GM12878 (cell line): ENCODE measurements around the gene SPIRE2. TPM values are rescaled to one million over a fixed set of nuclear protein-coding genes. Genes with fewer than 3 reads are reported as not detected.

Experiments used
- ATAC-seq: fragments of 200-7000 bp; cut with Tn5 transposase; 3 replicates; pipeline ENCODE4 v1.9.1; 2020; ENCODE audit warnings: mild to moderate bottlenecking, moderate library complexity
- BruUV-seq: library from RNA; stranded (reverse); fragments of 400-500 nt; replicated peaks from 2 replicates; lab custom pipeline; 2021; lab: Mats Ljungman, UMichigan
- CTCF ChIA-PET: fragments of 300-600 bp; sonication (Branson Sonifier 250); formaldehyde crosslinking; extraction: SDS; loops from one replicate; lab custom pipeline; 2021; ENCODE audit warnings: inconsistent platforms; lab: Yijun Ruan, JAX
- POLR2A ChIA-PET: fragments of 350-600 bp; formaldehyde crosslinking; extraction: SDS; loops from one replicate; lab custom pipeline; 2021; ENCODE audit warnings: inconsistent platforms; lab: Charles Lee
- RAD21 ChIA-PET: fragments of 300-600 bp; sonication (Branson Sonifier 250); formaldehyde crosslinking; loops from one replicate; lab custom pipeline; 2023; ENCODE audit warnings: antibody characterized with exemption; ENCODE audit not compliant: unreplicated experiment; lab: Charles Lee
- SMC1A ChIA-PET: fragments of 300-600 bp; sonication (Branson Sonifier 250); formaldehyde crosslinking; loops from one replicate; lab custom pipeline; 2023; ENCODE audit not compliant: unreplicated experiment, uncharacterized antibody; lab: Charles Lee
- DNase-seq: peaks from one replicate; pipeline ENCODE4 v3.0.0-alpha.2; 2011; ENCODE audit warnings: low read depth, low spot score
- FAIRE-seq: peaks from 3 replicates; lab custom pipeline; 2011; peaks lifted over from hg19 to GRCh38; lab: Jason Lieb, UNC
- H2AFZ ChIP-seq: 2 replicates; pipeline ENCODE4 v1.6.0; 2011; ENCODE audit warnings: low read depth, low read length, control low read depth; ENCODE audit not compliant: control insufficient read depth
- H3K27ac ChIP-seq: 2 replicates; pipeline ENCODE4 v1.5.1; 2011; ENCODE audit warnings: control low read depth; ENCODE audit not compliant: control insufficient read depth, insufficient read depth
- H3K27me3 ChIP-seq, 2 experiments: replicated peaks in 1 of 2; 2 replicates each; pipeline versions ENCODE4 v1.6.0 to v1.6.1; 2011; ENCODE audit warnings: low read length in 1 of 2; ENCODE audit not compliant: control insufficient read depth in 2 of 2, insufficient read depth in 2 of 2
- H3K36me3 ChIP-seq, 2 experiments: 2 replicates each; pipeline ENCODE4 v1.5.1; 2011; ENCODE audit warnings: low read length in 1 of 2; ENCODE audit not compliant: control insufficient read depth in 2 of 2, insufficient read depth in 2 of 2
- H3K4me1 ChIP-seq: 2 replicates; pipeline ENCODE4 v1.6.1; 2011; ENCODE audit warnings: mild to moderate bottlenecking, low read length, moderate library complexity, mixed read lengths; ENCODE audit not compliant: control insufficient read depth, insufficient read depth
- H3K4me2 ChIP-seq: 2 replicates; pipeline ENCODE4 v1.6.0; 2011; ENCODE audit warnings: control low read depth; ENCODE audit not compliant: control insufficient read depth, insufficient read depth
- H3K4me3 ChIP-seq: fragments of 200-600 bp; sonication (generic); 2 replicates; pipeline ENCODE4 v1.5.1; 2016
- H3K79me2 ChIP-seq: 2 replicates; pipeline ENCODE4 v1.6.0; 2011; ENCODE audit warnings: low read length; ENCODE audit not compliant: control insufficient read depth, insufficient read depth
- H3K9ac ChIP-seq: 2 replicates; pipeline ENCODE4 v1.8.0; 2011; ENCODE audit warnings: low read length, control low read depth, mixed read lengths; ENCODE audit not compliant: control insufficient read depth, insufficient read depth
- H3K9me3 ChIP-seq: replicated peaks from 3 replicates; pipeline ENCODE4 v1.5.1; 2011; ENCODE audit warnings: mild to moderate bottlenecking, low read length; ENCODE audit not compliant: control insufficient read depth, insufficient read depth
- H4K20me1 ChIP-seq: 2 replicates; pipeline ENCODE4 v1.6.0; 2011; ENCODE audit not compliant: control insufficient read depth, insufficient read depth
- BHLHE40 ChIP-seq, 2 experiments: fragments of 450-650 bp in 1 of 2; IDR thresholded peaks; 2 replicates each; pipeline ENCODE4 v1.6.1; 2011 to 2017; ENCODE audit warnings: low read depth in 2 of 2, borderline replicate concordance in 1 of 2, improper control_type of control experiment in 1 of 2, low read length in 1 of 2, mild to moderate bottlenecking in 1 of 2
- HDAC6 ChIP-seq: fragments of 200-600 bp; sonication (generic); IDR thresholded peaks from one replicate; pipeline ENCODE4 v1.8.0; 2017; ENCODE audit warnings: antibody characterized with exemption; ENCODE audit not compliant: unreplicated experiment
- SMARCA5 ChIP-seq: fragments of 450-650 bp; IDR thresholded peaks from 2 replicates; pipeline ENCODE4 v1.6.1; 2017; ENCODE audit warnings: mild to moderate bottlenecking
- TBL1XR1 ChIP-seq: IDR thresholded peaks from 2 replicates; pipeline ENCODE4 v1.6.1; 2012; ENCODE audit warnings: low read depth, low read length, improper control_type of control experiment
- TCF12 ChIP-seq: IDR thresholded peaks from 2 replicates; pipeline ENCODE4 v1.6.1; 2011; ENCODE audit warnings: low read depth, mild to moderate bottlenecking, low read length
- TCF7 ChIP-seq: IDR thresholded peaks from 2 replicates; pipeline ENCODE4 v1.6.1; 2014; ENCODE audit warnings: antibody characterized with exemption, borderline replicate concordance
- ZNF274 ChIP-seq: IDR thresholded peaks from one replicate; pipeline ENCODE4 v1.8.0; 2011; ENCODE audit not compliant: insufficient read length, insufficient read depth
- WGBS: methylation state at CpG from one replicate; pipeline ENCODE4 v1.1.6; 2016; ENCODE audit warnings: low lambda C conversion rate; ENCODE audit not compliant: insufficient replicate concordance, insufficient coverage; ENCODE audit errors: missing lambda C conversion rate; 5-methylcytosine and 5-hydroxymethylcytosine counted together
- in situ Hi-C: fragments of 300-500 bp; cut with MboI; formaldehyde crosslinking; loops from 9 replicates; pipeline ENCODE4 v1.14.3; 2018; ENCODE audit warnings: mixed read lengths
- intact Hi-C: fragments of 100-400 bp; cut with micrococcal nuclease; formaldehyde crosslinking; loops from one replicate; pipeline ENCODE4 v1.14.2; 2022; ENCODE audit not compliant: unreplicated experiment
- polyA plus RNA-seq, 11 experiments: library from polyadenylated mRNA; depleted of rRNA in 4 of 11; unstranded in 6 of 11; stranded (reverse) in 5 of 11; fragments of >200 nt; fragmentation: Nextera tagmentation in 4 of 11; fragmentation: Illumina TruSeq in 1 of 11; extraction: Ambion mirVana in 4 of 11; extraction: Trizol in 1 of 11; gene quantifications; 1 replicate in 1 of 11; 2 replicates in 10 of 11; pipeline versions ENCODE4 v1.2.1 to v1.2.3, GENCODE V29; 2011 to 2016; ENCODE audit warnings: inconsistent platforms in 2 of 11, missing spikeins in 2 of 11, low read depth in 1 of 11
- total RNA-seq, 4 experiments: library from RNA; depleted of rRNA in 3 of 4; stranded (reverse); fragments of >200 nt in 3 of 4; fragmentation: Illumina TruSeq in 1 of 4; extraction: Trizol in 1 of 4; gene quantifications; 2 replicates each; pipeline versions ENCODE4 v1.2.1 to v1.2.3, GENCODE V29; 2013 to 2021
- TF ChIP-seq, protein P1 (sequence below): IDR thresholded peaks from 2 replicates; pipeline ENCODE4 v1.6.1; 2011; ENCODE audit warnings: borderline replicate concordance, low read depth, mild to moderate bottlenecking, moderate library complexity, mixed read lengths, low read length; ENCODE audit not compliant: insufficient read depth; ENCODE audit errors: extremely low read length
- TF ChIP-seq, protein P2 (sequence below): IDR thresholded peaks from 2 replicates; pipeline ENCODE4 v1.6.1; 2011; ENCODE audit warnings: low read depth, mild to moderate bottlenecking, low read length, moderate library complexity, borderline replicate concordance; ENCODE audit errors: extremely low read depth
- TF ChIP-seq, protein P3 (sequence below): fragments of 150-350 bp; IDR thresholded peaks from 2 replicates; pipeline ENCODE4 v1.6.1; 2016; ENCODE audit warnings: low read depth, low read length

Gene SPIRE2
- total and polyA plus RNA-seq, 10 of the 15 experiments (the other 5 are each of a cell fraction or from before 2014, with no cell fraction given) = 0.03 to 0.64 (median 0.27) TPM; not detected in 1

DNA sequence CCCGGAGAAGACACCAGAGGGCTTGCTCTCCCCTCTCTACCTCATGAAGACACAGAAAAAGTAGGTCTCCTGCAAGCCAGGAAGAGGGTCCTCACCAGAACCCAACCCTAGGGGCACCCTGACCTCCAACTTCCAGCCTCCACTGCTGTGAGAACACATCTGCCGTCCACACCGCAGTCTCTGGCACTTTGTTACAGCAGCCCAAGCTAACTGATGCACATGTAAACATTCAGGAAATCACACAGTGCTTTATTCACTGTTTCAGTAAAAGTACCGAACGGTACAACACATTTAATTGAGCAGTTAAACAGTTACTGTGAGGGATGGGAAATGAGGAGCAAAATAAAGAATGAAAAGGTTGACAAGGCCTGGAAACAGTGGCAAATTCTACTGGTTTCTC is 30.1 kb upstream of the SPIRE2 start:
- Histone ChIP-seq H4K20me1 (no peaks in the 10 kb centered on the region), H3K9me3 (no peaks in the 10 kb centered on the region), H3K4me2 (no peak overlapping the region), H3K4me1 (no peaks in the 10 kb centered on the region), H3K27ac (no peak overlapping the region), H3K79me2 (no peaks in the 10 kb centered on the region), H3K4me3 (no peak overlapping the region), H3K36me3 (peaks cover 17 to 28% of the 10 kb centered on the region in 2 experiments; a peak in 3 of 4 replicates), H3K9ac (no peak overlapping the region), H2AFZ (no peak overlapping the region), H3K27me3 (no peaks in the 10 kb centered on the region)
- ChIA-PET CTCF (interaction anchor here (0.6 to 1.0 kb wide), 2 partner anchors 63 to 705 kb away, joined by 3 to 4 read pairs; no protein-coding TSS in a partner anchor), SMC1A (no interaction called here), POLR2A (no interaction called here), RAD21 (no interaction called here)
- ATAC-seq (no peak), FAIRE-seq (no peak), DNase-seq (no peak)
- intact Hi-C loops = no loop called here
- 88% methylated on average over 5 of the region's 5 CpGs for WGBS
- TF ChIP-seq, protein P1, sequence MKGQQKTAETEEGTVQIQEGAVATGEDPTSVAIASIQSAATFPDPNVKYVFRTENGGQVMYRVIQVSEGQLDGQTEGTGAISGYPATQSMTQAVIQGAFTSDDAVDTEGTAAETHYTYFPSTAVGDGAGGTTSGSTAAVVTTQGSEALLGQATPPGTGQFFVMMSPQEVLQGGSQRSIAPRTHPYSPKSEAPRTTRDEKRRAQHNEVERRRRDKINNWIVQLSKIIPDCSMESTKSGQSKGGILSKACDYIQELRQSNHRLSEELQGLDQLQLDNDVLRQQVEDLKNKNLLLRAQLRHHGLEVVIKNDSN = no peak
- TF ChIP-seq, protein P2, sequence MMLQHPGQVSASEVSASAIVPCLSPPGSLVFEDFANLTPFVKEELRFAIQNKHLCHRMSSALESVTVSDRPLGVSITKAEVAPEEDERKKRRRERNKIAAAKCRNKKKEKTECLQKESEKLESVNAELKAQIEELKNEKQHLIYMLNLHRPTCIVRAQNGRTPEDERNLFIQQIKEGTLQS = no peak
- no peak for TF ChIP-seq ZNF274
- TSS peak; percentile 49 for BruUV-seq
- in situ Hi-C loops = loop anchor here (10.0 kb wide), 1 partner anchor 93 kb away; the partner anchor contains the start of gene SPATA2L

DNA sequence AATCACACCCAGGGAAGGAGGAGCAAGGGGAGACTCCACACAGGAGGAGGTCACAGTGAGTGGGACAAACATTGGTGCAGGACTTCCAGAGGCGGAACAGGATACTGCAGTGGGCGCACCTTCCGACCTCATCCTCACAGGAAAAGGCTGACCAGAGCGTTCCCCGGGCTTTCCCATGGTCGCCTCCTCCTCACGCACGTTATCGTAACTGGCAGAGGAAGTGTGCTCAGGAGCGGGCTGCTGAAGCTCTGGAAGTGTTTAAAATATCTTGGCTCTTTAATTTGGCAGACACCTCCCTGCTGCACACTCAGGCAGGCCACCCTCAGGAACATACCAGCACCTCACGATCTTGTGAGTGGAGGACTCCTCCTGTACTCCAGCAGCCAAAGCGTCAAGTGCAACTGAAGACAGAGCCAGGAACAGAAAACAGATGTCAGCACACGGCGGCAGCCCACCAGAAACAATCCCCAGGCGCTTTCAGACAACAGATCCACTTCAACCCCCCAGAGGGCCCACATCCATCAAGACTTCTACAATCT is 29.4 kb upstream of the SPIRE2 start:
- Histone ChIP-seq H3K79me2 (no peaks in the 10 kb centered on the region), H2AFZ (no peak overlapping the region), H3K27me3 (no peaks in the 10 kb centered on the region), H3K36me3 (peaks cover 19 to 29% of the 10 kb centered on the region in 2 experiments; a peak in 3 of 4 replicates), H3K9ac (no peak overlapping the region), H3K4me3 (no peak overlapping the region), H3K27ac (no peak overlapping the region), H3K4me2 (no peak overlapping the region), H3K4me1 (no peaks in the 10 kb centered on the region), H4K20me1 (no peaks in the 10 kb centered on the region), H3K9me3 (no peaks in the 10 kb centered on the region)
- ATAC-seq (no peak), FAIRE-seq (no peak), DNase-seq (no peak)
- RAD21 ChIA-PET = no interaction called here
- SMC1A ChIA-PET = no interaction called here
- intact Hi-C loops (no loop called here), in situ Hi-C loops (loop anchor here (10.0 kb wide), 1 partner anchor 94 kb away; the partner anchor contains the start of gene SPATA2L)
- no TSS peak for BruUV-seq
- POLR2A ChIA-PET = no interaction called here
- 94% methylated on average over 15 of the region's 15 CpGs for WGBS
- CTCF ChIA-PET = no interaction called here
- TF ChIP-seq TCF12 (no peak), TBL1XR1 (no peak), HDAC6 (no peak), SMARCA5 (no peak), BHLHE40 (IDR thresholded peaks at IDR 0.05; ENCODE audit: borderline replicate concordance in 1 of 2, low read depth in 2 of 2, low read length in 1 of 2) (no peak), TCF7 (no peak)
- TF ChIP-seq, protein P3, sequence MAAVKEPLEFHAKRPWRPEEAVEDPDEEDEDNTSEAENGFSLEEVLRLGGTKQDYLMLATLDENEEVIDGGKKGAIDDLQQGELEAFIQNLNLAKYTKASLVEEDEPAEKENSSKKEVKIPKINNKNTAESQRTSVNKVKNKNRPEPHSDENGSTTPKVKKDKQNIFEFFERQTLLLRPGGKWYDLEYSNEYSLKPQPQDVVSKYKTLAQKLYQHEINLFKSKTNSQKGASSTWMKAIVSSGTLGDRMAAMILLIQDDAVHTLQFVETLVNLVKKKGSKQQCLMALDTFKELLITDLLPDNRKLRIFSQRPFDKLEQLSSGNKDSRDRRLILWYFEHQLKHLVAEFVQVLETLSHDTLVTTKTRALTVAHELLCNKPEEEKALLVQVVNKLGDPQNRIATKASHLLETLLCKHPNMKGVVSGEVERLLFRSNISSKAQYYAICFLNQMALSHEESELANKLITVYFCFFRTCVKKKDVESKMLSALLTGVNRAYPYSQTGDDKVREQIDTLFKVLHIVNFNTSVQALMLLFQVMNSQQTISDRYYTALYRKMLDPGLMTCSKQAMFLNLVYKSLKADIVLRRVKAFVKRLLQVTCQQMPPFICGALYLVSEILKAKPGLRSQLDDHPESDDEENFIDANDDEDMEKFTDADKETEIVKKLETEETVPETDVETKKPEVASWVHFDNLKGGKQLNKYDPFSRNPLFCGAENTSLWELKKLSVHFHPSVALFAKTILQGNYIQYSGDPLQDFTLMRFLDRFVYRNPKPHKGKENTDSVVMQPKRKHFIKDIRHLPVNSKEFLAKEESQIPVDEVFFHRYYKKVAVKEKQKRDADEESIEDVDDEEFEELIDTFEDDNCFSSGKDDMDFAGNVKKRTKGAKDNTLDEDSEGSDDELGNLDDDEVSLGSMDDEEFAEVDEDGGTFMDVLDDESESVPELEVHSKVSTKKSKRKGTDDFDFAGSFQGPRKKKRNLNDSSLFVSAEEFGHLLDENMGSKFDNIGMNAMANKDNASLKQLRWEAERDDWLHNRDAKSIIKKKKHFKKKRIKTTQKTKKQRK = no peak
